ENCODE measurements around the gene ZNF592.

DNA sequence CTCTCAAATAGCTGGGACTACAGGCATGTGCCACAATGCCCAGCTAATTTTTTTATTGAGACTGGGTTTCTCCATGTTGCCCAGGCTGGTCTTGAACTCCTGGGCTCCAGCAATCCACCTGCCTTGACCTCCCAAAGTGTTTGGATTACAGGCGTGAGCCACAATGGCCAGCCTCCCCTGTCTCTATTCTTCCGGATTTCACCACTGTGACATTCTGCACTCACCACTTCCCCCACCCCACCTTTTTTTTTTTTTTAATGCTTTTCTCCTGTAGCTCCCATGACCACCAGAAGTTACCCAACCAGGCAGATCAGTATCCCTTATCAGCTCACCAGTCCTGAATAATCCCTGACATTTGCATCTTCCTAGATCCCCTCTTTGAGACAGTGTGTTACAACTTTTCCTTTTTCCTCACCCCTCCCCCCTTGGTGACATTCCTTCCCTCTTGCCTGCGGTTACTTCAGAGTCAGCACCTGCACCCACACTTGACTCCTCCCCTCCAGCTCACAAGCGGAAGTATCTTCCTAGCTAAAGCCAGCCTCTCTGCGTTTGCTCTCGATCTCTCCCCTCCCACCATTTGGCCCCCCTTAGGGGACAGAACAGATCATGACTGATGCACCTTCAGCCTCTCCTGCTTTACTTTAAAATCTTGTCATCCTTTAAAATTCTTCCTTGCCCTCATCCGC is 13.5 kb upstream of the ZNF592 start:
- no peak for TF ChIP-seq POLR2A (IDR thresholded peaks at IDR 0.05)
- TF ChIP-seq, protein P1, sequence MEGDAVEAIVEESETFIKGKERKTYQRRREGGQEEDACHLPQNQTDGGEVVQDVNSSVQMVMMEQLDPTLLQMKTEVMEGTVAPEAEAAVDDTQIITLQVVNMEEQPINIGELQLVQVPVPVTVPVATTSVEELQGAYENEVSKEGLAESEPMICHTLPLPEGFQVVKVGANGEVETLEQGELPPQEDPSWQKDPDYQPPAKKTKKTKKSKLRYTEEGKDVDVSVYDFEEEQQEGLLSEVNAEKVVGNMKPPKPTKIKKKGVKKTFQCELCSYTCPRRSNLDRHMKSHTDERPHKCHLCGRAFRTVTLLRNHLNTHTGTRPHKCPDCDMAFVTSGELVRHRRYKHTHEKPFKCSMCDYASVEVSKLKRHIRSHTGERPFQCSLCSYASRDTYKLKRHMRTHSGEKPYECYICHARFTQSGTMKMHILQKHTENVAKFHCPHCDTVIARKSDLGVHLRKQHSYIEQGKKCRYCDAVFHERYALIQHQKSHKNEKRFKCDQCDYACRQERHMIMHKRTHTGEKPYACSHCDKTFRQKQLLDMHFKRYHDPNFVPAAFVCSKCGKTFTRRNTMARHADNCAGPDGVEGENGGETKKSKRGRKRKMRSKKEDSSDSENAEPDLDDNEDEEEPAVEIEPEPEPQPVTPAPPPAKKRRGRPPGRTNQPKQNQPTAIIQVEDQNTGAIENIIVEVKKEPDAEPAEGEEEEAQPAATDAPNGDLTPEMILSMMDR (IDR thresholded peaks at IDR 0.05): no peak

Data from heart left ventricle (tissue), 13 donors.